SIG-M5 treated with dmso at 0.1 percent for 504 hours (cell line): Measurements from ENCODE around the gene NUP160.
"Not testable (repeated sequence)": the region's sequence is repeated elsewhere in the genome, so short reads cannot be mapped to it uniquely, and the experiment has no call there.

Source experiments
- DNase-seq: peaks from one replicate; lab custom pipeline; 2025; ENCODE audit not compliant: unreplicated experiment; lab: John Stamatoyannopoulos, UW

Gene NUP160

DNA sequence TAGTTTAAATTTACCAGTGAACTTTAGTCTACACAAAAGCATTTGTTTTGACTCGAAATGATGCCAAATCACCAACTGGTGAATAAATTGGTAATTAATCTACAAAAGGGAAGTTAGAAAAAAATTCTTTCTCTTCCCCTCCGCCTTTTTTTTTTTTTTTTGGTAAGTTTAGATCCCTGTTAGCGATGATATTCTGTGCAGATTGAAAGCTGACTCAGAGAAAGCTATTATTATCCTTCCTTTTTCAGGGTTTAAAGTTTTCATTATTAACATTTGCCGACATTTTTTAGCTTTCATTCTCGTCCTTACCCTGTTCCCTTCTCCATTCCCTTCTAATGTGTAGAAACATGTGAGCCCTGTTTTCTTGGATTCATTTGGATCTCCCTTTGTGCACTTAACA is 16.8 kb upstream of the NUP160 start:
- peak; percentile 30 for DNase-seq

- DNase-seq = no peak
Measured at GRCh38 chr11:47863898-47864430, 15.8 kb upstream of the NUP160 start.

- DNase-seq = peak; percentile 26
Measured at GRCh38 chr11:47863189-47863897, 15.2 kb upstream of the NUP160 start.

GRCh38 chr11:47861728-47862127 is 13.6 kb upstream of the NUP160 start:
- DNase-seq = no peak

- DNase-seq = no peak
Measured at GRCh38 chr11:47860536-47860935, 12.4 kb upstream of the NUP160 start.

GRCh38 chr11:47857892-47858543 is 9.9 kb upstream of the NUP160 start:
- peak; percentile 20 for DNase-seq

- DNase-seq = no peak
Measured at GRCh38 chr11:47857485-47857884, 9.3 kb upstream of the NUP160 start.

DNA sequence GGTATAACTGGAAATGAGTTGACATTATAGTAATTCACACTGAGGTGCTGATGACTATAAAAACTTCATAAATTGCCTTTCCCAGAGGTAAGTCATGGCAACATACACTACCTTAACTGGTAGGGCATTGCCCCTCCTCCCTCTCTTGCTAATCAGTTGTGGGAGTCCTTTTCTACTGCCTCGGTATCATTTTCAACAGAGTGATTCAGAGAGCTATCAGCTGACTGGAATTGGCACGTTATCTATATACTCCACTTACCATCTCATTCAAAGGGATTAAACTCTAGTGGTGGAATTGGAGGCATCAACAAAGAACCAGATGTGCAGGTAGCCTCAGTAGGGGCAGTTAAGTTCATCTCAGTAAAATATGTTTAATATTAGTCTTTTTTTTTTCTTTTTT is 8.0 kb upstream of the NUP160 start:
- no peak for DNase-seq

DNA sequence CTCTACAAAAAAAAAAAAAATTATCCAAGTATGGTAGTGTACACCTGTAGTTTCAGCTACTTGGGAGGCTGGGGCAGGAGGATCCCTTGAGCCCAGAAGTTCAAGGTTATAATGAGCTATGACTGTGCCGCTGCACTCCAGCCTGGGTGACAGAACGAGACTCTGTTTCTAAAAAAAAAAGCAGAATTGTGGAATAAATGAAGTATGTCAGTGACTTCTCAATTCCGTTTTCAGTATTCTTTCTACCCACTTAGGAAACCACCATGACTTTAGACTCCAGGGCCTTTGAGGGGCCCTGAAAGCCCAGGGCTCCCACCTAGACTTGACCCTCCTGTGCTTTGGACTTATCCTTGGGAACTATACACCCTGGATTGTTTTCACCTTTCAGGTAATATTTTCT is 6.5 kb upstream of the NUP160 start:
- peak; percentile 8 for DNase-seq

GRCh38 chr11:47852053-47852452 is 3.9 kb upstream of the NUP160 start:
- no peak for DNase-seq

DNA sequence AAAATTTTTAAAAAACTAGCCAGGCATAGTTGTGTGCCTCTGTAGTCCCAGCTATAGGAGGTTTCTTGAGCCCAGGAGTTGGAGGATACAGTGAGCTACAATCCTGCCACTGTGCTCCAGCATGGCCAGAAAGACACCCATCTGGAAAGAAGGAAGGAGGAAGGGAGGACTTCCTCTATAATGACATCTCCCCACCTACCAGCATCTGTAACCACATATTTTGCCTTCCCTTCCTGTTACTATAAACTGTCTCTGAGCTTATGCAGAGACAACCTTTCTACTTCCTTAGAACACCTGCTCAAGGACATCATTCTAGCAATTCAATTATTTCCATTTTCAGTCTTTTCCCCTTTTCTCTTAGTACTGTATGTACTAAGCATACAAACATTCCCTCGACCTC is 2.2 kb upstream of the NUP160 start:
- DNase-seq = peak; percentile 38

DNA sequence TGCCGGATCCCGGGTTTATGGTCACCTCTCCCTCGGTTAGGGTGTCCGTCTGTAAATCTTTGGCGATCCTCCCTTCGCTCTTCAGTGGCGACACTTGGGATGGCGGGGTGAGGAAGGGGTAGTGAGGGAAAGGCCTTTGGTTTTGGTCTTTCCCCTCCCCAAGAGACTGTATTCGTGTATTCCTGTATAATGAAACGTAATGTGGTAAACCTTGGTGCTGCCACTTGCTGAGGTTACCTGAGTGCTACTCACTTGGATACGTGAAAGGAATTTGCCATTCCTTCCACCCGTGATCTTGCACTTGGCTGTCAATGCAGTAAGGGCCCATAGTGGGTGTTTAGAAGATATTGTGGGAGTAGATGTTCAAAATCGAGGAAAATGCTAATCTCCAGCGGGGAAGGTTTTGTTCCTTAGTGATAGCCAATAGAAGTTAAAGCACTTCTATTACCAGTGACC is 578 bp upstream of the NUP160 start:
- DNase-seq = no peak

DNA sequence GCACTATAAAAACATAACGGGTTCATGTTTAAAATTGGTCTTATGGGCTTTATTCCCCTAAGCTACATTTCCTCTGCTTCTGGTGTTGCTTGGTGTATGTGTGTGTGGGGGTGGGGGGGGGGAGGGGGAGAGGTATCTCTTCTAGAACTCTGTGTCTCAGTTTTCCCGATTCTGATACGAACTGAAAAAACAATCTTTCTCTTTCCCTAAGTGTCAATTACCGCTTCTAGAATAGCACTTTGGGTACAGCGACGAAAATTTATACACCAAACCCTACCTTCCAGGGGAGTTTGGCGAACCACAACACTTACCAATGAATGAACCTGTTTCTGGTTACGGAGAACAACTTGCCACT is 636 bp downstream of the NUP160 start:
- DNase-seq = no peak

DNA sequence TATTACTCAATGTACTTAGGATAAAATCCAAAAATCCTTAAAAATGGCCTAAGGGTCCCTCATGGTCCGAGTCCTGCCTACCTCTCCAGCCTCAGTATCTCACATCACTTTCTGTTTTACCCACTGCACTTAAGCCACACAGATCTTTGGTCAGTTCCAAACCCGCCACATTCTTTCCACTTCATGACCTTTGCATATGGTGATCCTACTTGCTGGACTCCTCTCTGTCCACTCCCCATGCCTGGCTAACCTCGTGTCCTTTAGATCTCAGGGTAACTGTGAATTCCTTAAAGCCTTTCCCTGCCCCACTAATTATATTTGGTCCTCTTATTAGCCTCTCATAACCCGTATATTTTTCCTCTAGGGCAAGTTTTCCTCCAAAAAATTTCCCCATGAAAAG is 1.2 kb downstream of the NUP160 start:
- no peak for DNase-seq

DNA sequence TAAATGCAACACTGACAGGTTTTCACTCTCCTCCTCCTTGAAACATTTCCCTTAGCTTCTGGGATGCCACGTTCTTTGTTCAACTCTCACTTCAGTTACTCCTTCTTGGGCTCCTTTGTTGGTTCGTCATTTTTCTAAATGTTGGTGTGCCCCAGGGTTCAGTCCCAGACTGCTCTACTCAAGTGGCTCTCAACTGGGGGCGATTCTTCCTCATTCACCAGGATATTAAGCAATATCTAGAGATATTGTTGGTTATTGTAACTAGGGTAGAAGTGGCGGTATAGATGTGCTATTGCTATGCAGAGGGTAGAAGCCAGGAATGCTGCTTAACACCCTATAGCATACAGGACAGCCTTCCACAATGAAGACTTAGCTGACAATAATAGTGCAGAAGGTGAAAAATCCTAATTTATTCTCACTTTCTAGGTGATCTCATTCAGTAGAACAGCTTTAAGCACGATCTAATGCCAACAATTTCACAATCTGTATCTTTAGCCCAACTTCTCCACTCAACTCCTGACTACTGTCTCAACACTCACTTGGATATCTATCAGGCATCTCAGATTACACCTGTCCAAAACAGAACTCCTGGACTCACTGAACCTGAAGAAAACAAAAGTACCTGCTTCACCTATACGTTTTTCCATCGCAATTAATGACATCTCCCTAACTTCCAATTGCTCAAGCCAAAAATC is 4.6 kb downstream of the NUP160 start:
- DNase-seq = peak; percentile 83

- no peak for DNase-seq
Measured at GRCh38 chr11:47842749-47843148, 5.4 kb downstream of the NUP160 start.

- no peak for DNase-seq
Measured at GRCh38 chr11:47837929-47838328, 10.2 kb downstream of the NUP160 start.

DNA sequence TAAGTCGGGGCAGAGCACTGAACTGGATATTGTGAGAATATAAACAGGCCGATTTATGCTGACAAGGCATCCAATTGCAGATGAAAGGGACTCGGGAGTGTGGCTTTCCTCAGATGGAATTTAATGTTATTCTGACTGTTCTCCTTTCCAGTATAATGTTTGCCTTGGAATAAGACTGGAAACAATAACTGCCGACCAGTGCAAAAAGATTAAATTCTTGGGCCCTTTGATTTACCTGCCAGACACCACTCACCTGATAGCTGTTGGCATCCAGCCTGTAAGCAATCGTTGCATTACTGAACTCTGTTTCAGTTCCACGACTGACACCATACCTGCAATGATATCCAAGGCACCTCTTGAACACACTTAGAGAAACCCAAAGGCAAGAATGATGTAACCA is 10.9 kb downstream of the NUP160 start:
- no peak for DNase-seq

DNA sequence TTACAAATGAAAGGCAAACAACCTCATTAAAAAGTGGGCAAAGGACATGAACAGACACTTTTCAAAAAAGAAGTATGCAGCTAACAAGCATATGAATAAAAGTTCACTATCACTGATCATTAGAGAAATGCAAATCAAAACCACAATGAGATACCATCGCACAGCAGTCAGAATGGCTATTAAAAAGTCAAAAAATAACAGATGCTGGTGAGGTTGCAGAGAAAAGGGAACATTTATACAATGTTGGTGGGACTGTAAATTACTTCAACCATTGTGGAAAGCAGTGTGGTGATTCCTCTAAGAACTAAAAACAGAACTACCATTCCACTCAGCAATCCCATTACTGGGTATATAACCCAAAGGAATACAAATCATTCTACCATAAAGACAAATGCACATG is 18.1 kb downstream of the NUP160 start:
- not testable (repeated sequence) for DNase-seq

GRCh38 chr11:47828284-47828683 is 19.9 kb downstream of the NUP160 start:
- DNase-seq = no peak

GRCh38 chr11:47822664-47823063 is 25.5 kb downstream of the NUP160 start:
- not testable (repeated sequence) for DNase-seq

DNA sequence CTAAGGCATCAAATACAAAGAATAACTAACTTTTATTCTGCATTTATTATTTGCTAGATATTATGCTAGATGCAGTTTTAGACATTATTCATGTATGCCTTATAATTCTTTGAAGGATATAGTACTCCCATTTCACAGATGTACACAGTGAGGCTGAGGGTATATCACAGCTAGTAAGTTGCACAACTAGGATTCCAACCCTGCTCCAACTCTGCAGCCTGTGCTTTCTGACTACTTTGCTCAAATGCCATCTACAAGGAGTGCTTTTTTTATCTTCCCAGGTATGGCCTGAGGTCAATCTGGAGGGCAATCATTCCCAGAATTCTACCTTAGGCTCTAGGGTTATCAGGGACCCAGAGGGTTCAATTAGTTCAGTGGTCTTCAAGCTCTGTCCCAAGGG is 28.4 kb downstream of the NUP160 start:
- no peak for DNase-seq
